NT2/D1 (cell line): Measurements from ENCODE around the gene MYO9B.

ENCODE experiments used
- SUZ12 ChIP-seq: IDR thresholded peaks from 2 replicates; pipeline ENCODE4 v1.6.1; 2011; ENCODE audit not compliant: insufficient read length, insufficient read depth; ENCODE audit errors: extremely low read depth
- YY1 ChIP-seq: IDR thresholded peaks from 2 replicates; pipeline ENCODE4 v1.6.1; 2011; ENCODE audit not compliant: insufficient read length, insufficient read depth
- ZNF274 ChIP-seq: IDR thresholded peaks from 2 replicates; pipeline ENCODE4 v1.6.1; 2011; ENCODE audit warnings: mild to moderate bottlenecking, low read depth, low read length

DNA sequence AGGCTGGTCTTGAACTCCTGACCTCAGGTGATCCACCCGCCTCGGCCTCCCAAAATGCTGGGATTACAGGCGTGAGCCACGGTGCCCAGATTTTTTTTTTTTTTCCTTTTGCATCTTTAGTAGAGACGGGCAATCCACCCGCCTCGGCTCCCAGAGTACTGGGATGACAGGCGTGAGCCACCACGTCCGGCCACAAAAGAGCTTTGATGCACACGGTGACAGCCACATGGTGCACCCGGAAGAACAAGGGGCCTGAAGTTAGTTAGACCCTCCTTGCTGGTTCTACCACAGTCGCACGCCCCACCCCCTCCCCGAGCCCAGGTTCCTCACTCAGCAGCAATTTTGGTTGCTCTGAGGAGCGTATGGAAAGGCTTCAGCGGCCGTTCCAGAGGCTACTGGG is 85.3 kb downstream of the MYO9B start:
- TF ChIP-seq YY1 = no peak
- no peak for TF ChIP-seq SUZ12
- TF ChIP-seq ZNF274 = no peak
